HUES48 (cell line): ENCODE measurements around the gene RASGRP3.
"Not testable (repeated sequence)": the region's sequence is repeated elsewhere in the genome, so short reads cannot be mapped to it uniquely, and the experiment has no call there.

Experiments used
- H3K27ac ChIP-seq: one replicate; pipeline ENCODE4 v1.7.0; 2013; ENCODE audit warnings: low read depth, low read length, inconsistent platforms
- H3K27me3 ChIP-seq: 2 replicates; pipeline ENCODE4 v1.6.1; 2013; ENCODE audit warnings: mild to moderate bottlenecking, low read length; ENCODE audit not compliant: control insufficient read depth, insufficient read depth
- H3K36me3 ChIP-seq: 2 replicates; pipeline ENCODE4 v1.6.1; 2013; ENCODE audit warnings: low read length; ENCODE audit not compliant: control insufficient read depth, insufficient read depth
- H3K4me1 ChIP-seq: 2 replicates; pipeline ENCODE4 v1.6.1; 2013; ENCODE audit warnings: mild to moderate bottlenecking, low read length; ENCODE audit not compliant: control insufficient read depth, insufficient read depth
- H3K4me3 ChIP-seq: 2 replicates; pipeline ENCODE4 v1.5.1; 2013; ENCODE audit warnings: mild to moderate bottlenecking, low read depth, low read length
- H3K9ac ChIP-seq: 2 replicates; pipeline ENCODE4 v1.6.1; 2013; ENCODE audit warnings: mild to moderate bottlenecking, low read depth, low read length, moderate library complexity
- H3K9me3 ChIP-seq: 2 replicates; pipeline ENCODE4 v1.6.1; 2013; ENCODE audit warnings: low read length; ENCODE audit not compliant: control insufficient read depth, insufficient read depth

The RASGRP3 gene

DNA sequence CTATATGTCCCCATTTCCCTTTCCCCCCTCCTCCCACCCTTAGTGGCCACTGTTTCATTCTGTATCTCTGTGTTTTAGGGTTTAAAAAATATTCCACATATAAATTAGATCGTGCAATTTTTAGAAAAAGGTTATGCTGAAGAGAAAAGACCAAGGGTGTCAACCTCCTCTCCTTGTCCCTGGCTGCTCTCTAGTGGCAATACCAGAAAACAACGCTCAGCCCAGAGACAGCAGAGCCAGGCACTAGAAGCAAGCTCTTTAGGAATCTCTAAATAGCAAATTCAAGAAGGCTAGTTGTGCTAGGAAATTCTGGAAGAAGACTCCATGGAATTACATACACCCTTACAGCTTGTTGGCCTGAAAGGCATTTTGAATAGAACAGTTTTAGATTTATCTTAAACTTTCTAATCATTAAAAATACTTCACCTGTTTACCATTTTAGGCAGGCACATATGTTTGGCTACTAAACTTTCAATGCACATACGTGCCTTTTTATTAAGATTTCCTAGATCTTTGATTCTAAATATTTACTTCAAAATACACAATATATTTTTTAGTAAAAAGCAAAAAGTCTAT lies 35.1 kb upstream of the RASGRP3 start:
- no peak overlapping the region for H3K27ac ChIP-seq
- H3K27me3 ChIP-seq, result no peaks in the 10 kb centered on the region
- H3K9ac ChIP-seq, result no peak overlapping the region
- no peak overlapping the region for H3K4me3 ChIP-seq
- no peaks in the 10 kb centered on the region for H3K9me3 ChIP-seq
- no peaks in the 10 kb centered on the region for H3K4me1 ChIP-seq
- no peaks in the 10 kb centered on the region for H3K36me3 ChIP-seq

DNA sequence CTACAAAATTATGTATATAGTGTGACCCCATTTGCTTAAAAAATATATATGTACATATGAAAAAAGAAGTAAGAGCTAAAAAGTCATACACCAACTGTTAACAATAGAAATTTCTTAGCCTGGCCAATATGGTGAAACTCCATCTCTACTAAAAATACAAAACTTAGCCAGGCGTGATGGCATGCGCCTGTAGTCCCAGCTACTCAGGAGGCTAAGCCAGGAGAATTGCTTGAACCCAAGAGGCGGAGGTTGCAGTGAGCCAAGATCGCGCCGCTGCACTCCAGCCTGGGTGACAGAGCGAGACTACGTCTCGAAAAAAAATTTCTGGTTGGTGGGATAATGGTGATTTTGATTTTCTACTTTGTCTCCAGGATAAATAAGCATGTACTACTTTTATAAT lies 34.4 kb upstream of the RASGRP3 start:
- not testable (repeated sequence) for H3K27ac ChIP-seq, H3K27me3 ChIP-seq

GRCh38 chr2:33442528-33443079 lies 33.8 kb upstream of the RASGRP3 start:
- no peaks in the 10 kb centered on the region for H3K36me3 ChIP-seq
- no peak overlapping the region for H3K9ac ChIP-seq
- no peaks in the 10 kb centered on the region for H3K4me1 ChIP-seq
- no peaks in the 10 kb centered on the region for H3K27me3 ChIP-seq
- H3K27ac ChIP-seq, result no peak overlapping the region
- no peak overlapping the region for H3K4me3 ChIP-seq
- no peaks in the 10 kb centered on the region for H3K9me3 ChIP-seq

More for the DNA sequence above, 34.4 kb upstream of the RASGRP3 start:
- not testable (repeated sequence) for H3K9me3 ChIP-seq, H3K4me3 ChIP-seq, H3K36me3 ChIP-seq, H3K9ac ChIP-seq, H3K4me1 ChIP-seq

DNA sequence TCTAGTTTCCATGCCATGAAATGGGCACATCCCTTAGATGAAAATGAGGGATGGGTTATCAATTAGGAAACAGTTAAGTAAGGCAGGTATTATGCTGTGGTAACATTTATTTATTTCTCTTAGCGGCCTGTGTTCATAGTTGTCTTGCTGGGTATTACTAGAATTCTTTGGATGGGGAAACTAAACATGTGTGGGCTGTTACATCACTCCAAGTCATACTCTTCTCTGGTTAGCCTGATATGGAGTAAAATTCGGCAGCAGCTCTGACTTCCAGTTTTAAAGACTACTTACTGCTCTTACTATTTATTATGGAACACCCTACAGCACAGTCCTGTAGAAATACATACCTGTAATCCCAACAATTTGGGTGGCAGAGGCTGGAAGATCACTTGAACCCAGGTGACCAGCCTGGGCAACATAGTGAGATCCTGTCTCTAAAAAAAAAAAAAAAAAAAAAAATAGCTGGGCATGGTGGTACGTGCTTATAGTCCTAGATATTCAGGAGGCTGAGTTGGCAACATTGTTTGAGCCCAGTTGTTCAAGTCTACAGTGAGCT lies 33.1 kb upstream of the RASGRP3 start:
- H3K27ac ChIP-seq, result no peak overlapping the region
- H3K9me3 ChIP-seq, result no peaks in the 10 kb centered on the region
- no peak overlapping the region for H3K4me3 ChIP-seq
- H3K36me3 ChIP-seq, result no peaks in the 10 kb centered on the region
- H3K4me1 ChIP-seq, result no peaks in the 10 kb centered on the region
- no peaks in the 10 kb centered on the region for H3K27me3 ChIP-seq
- H3K9ac ChIP-seq, result no peak overlapping the region

GRCh38 chr2:33444967-33445366 lies 31.5 kb upstream of the RASGRP3 start:
- H3K36me3 ChIP-seq, result no peaks in the 10 kb centered on the region
- no peaks in the 10 kb centered on the region for H3K4me1 ChIP-seq
- no peaks in the 10 kb centered on the region for H3K9me3 ChIP-seq
- H3K4me3 ChIP-seq, result no peak overlapping the region
- no peak overlapping the region for H3K27ac ChIP-seq
- no peak overlapping the region for H3K9ac ChIP-seq
- H3K27me3 ChIP-seq, result no peaks in the 10 kb centered on the region

GRCh38 chr2:33448220-33448899 lies 28.1 kb upstream of the RASGRP3 start:
- Histone ChIP-seq H3K27me3 (no peaks in the 10 kb centered on the region), H3K27ac (no peak overlapping the region), H3K9me3 (no peaks in the 10 kb centered on the region), H3K9ac (no peak overlapping the region), H3K4me3 (no peak overlapping the region), H3K4me1 (no peaks in the 10 kb centered on the region), H3K36me3 (no peaks in the 10 kb centered on the region)

DNA sequence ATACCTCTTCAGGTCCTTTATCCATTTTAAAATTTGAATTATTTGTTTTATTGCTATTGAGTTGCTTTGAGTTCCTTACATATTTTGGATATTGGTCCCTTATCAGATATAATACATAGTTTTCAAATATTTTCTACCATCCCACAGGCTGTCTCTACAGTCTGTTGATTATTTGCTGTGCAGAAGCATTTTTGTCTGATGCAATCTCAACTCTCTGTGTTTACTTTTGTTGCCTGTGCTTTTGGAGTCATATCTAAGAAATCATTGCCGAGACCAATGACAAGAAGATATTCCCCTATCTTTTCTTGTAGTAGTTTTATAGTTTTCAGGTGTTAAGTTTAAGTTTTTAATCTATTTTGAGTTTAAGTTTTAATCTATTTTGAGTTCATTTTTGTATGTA lies 25.2 kb upstream of the RASGRP3 start:
- H3K9me3 ChIP-seq, result no peaks in the 10 kb centered on the region
- no peaks in the 10 kb centered on the region for H3K36me3 ChIP-seq
- H3K4me3 ChIP-seq, result no peak overlapping the region
- no peaks in the 10 kb centered on the region for H3K4me1 ChIP-seq
- no peak overlapping the region for H3K9ac ChIP-seq
- no peak overlapping the region for H3K27ac ChIP-seq
- no peaks in the 10 kb centered on the region for H3K27me3 ChIP-seq

DNA sequence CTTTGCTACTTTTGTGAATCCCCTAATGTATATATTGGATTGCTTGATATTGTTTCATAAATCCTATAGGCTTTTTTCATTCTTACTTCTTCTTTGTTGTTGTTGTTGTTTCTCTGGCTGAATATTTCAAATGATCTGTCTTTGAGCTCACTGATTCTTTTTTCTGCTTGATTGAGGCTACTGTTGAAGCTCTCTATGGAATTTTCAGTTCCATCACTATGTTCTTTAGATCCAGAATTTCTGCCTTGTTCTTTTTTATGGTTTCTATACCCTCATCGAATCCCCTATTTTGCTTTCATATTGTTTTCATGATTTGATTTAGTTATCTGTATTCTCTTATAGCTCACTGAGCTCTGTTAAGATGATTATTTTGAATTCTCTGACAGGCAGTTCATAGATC lies 24.6 kb upstream of the RASGRP3 start:
- Histone ChIP-seq H3K4me3 (no peak overlapping the region), H3K9ac (no peak overlapping the region), H3K36me3 (no peaks in the 10 kb centered on the region), H3K9me3 (no peaks in the 10 kb centered on the region), H3K4me1 (no peaks in the 10 kb centered on the region), H3K27ac (no peak overlapping the region), H3K27me3 (no peaks in the 10 kb centered on the region)

DNA sequence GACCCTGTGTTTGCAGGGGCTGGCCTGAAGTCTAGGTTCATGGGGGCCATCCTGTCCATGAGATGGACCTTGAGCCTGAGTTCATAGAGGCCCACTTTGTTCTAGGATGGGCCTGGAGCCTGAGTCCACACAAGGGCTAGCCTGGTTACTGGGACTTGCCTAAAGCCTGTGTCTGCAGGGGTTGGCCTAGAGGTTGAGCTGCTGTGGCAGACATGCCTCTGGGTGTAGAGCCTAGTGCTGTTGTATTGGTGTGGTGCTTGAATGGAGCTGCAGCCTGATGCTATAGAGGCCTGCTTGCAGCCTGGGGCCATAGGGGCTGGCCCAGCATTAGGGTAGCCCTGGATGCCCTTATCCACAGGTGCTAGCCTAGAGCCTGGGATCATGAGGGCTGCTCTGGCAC lies 23.9 kb upstream of the RASGRP3 start:
- Histone ChIP-seq H3K27ac (no peak overlapping the region), H3K36me3 (no peaks in the 10 kb centered on the region), H3K9ac (no peak overlapping the region), H3K27me3 (no peaks in the 10 kb centered on the region), H3K9me3 (no peaks in the 10 kb centered on the region), H3K4me1 (no peaks in the 10 kb centered on the region), H3K4me3 (no peak overlapping the region)

GRCh38 chr2:33453905-33454479 lies 22.5 kb upstream of the RASGRP3 start:
- Histone ChIP-seq H3K27ac (no peak overlapping the region), H3K4me3 (no peak overlapping the region), H3K36me3 (no peaks in the 10 kb centered on the region), H3K4me1 (no peaks in the 10 kb centered on the region), H3K27me3 (no peaks in the 10 kb centered on the region), H3K9me3 (no peaks in the 10 kb centered on the region), H3K9ac (no peak overlapping the region)
